KMS-11 (cell line): Measurements from ENCODE around the gene RFX7.

ENCODE experiments used
- H2AFZ ChIP-seq: fragments of 200-600 bp; sonication (generic); 2 replicates; pipeline ENCODE4 v1.6.1; 2016; ENCODE audit warnings: antibody characterized with exemption, mixed run types, low read depth
- H3K27ac ChIP-seq: fragments of 200-600 bp; sonication (generic); 2 replicates; pipeline ENCODE4 v1.6.1; 2016; ENCODE audit warnings: mild to moderate bottlenecking, mixed run types
- H3K27me3 ChIP-seq: fragments of 200-600 bp; sonication (generic); 2 replicates; pipeline ENCODE4 v1.6.1; 2017; ENCODE audit warnings: mild to moderate bottlenecking, low read depth, mixed run types, moderate library complexity; ENCODE audit not compliant: insufficient read depth
- H3K36me3 ChIP-seq: fragments of 200-600 bp; sonication (generic); 2 replicates; pipeline ENCODE4 v1.6.1; 2017; ENCODE audit warnings: mild to moderate bottlenecking, mixed run types; ENCODE audit not compliant: insufficient read depth
- H3K4me1 ChIP-seq: fragments of 200-600 bp; sonication (generic); 2 replicates; pipeline ENCODE4 v1.6.1; 2016; ENCODE audit warnings: mild to moderate bottlenecking, low read depth, mixed run types; ENCODE audit not compliant: poor library complexity, severe bottlenecking
- H3K4me2 ChIP-seq: fragments of 200-600 bp; sonication (generic); 2 replicates; pipeline ENCODE4 v1.7.0; 2016; ENCODE audit warnings: mild to moderate bottlenecking, mixed run types
- H3K4me3 ChIP-seq: fragments of 200-600 bp; sonication (generic); IDR thresholded peaks from 2 replicates; pipeline ENCODE4 v1.6.1; 2017; ENCODE audit warnings: low read depth, low read length, mixed read lengths; ENCODE audit not compliant: insufficient read depth
- H3K79me2 ChIP-seq: fragments of 200-600 bp; sonication (generic); 2 replicates; pipeline ENCODE4 v1.6.1; 2016; ENCODE audit warnings: low read depth, mixed run types; ENCODE audit not compliant: insufficient read depth
- H3K9ac ChIP-seq: fragments of 200-600 bp; sonication (generic); 2 replicates; pipeline ENCODE4 v1.6.1; 2016; ENCODE audit warnings: mild to moderate bottlenecking, mixed run types
- H4K20me1 ChIP-seq: fragments of 200-600 bp; sonication (generic); 2 replicates; pipeline ENCODE4 v1.6.1; 2016; ENCODE audit warnings: mild to moderate bottlenecking, mixed run types; ENCODE audit not compliant: insufficient read depth
- TF ChIP-seq, protein P1 (sequence below): fragments of 200-600 bp; sonication (generic); conservative IDR thresholded peaks from 2 replicates; pipeline ENCODE4 v1.6.1; 2017; ENCODE audit warnings: low read depth, mild to moderate bottlenecking, antibody characterized with exemption, low read length, moderate library complexity, mixed read lengths

The RFX7 gene

DNA sequence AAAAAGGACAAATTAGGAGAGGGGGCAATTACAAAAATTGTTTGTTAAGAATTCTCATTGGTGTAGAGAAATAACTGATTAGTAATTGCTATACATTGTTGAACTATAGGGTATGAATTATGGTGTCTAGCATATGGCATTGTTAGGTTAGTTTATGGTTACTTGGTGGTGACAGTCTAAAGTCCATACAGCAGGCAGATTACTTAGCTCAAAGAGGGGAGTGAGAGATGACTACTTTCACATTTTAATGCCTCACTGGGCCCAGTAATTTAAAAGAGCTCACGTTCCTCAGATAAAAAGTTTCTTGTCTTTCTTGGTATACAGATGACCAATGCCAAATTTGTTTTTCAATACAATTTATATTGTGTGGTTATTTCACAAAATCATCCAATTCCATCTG is 137.8 kb downstream of the RFX7 start:
- H3K79me2 ChIP-seq: no peaks in the 10 kb centered on the region
- no peak overlapping the region for H3K4me3 ChIP-seq
- H3K36me3 ChIP-seq: no peaks in the 10 kb centered on the region
- H3K4me1 ChIP-seq: no peaks in the 10 kb centered on the region
- H3K9ac ChIP-seq: no peak overlapping the region
- H2AFZ ChIP-seq: no peak overlapping the region
- no peak overlapping the region for H3K4me2 ChIP-seq
- no peak overlapping the region for H3K27ac ChIP-seq
- TF ChIP-seq, protein P1, sequence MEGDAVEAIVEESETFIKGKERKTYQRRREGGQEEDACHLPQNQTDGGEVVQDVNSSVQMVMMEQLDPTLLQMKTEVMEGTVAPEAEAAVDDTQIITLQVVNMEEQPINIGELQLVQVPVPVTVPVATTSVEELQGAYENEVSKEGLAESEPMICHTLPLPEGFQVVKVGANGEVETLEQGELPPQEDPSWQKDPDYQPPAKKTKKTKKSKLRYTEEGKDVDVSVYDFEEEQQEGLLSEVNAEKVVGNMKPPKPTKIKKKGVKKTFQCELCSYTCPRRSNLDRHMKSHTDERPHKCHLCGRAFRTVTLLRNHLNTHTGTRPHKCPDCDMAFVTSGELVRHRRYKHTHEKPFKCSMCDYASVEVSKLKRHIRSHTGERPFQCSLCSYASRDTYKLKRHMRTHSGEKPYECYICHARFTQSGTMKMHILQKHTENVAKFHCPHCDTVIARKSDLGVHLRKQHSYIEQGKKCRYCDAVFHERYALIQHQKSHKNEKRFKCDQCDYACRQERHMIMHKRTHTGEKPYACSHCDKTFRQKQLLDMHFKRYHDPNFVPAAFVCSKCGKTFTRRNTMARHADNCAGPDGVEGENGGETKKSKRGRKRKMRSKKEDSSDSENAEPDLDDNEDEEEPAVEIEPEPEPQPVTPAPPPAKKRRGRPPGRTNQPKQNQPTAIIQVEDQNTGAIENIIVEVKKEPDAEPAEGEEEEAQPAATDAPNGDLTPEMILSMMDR: no peak
- H4K20me1 ChIP-seq: no peaks in the 10 kb centered on the region
- H3K27me3 ChIP-seq: no peaks in the 10 kb centered on the region

DNA sequence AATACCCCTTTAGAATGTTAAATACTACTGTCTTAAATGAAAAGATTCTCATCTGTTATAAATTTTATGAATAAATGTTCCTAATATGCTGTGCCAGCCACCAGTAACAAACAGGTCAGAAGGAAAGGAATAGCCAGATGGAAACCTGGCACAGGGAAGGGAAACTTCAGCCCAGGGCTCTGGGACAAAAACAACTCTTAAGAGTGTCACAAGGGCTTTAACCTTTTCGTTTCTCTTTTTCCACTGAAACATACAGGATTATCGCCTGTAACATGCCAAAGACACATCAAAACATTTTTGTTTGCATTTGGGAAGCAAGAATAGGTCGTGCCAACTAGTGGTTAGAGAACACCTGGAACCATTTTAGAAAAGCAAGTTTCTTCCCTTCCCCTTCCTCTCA is 141.2 kb downstream of the RFX7 start:
- Histone ChIP-seq H3K27me3 (no peaks in the 10 kb centered on the region), H2AFZ (no peak overlapping the region), H3K4me1 (no peaks in the 10 kb centered on the region), H3K79me2 (no peaks in the 10 kb centered on the region), H3K4me3 (no peak overlapping the region), H3K27ac (no peak overlapping the region), H3K4me2 (no peak overlapping the region), H3K9ac (no peak overlapping the region), H4K20me1 (no peaks in the 10 kb centered on the region), H3K36me3 (no peaks in the 10 kb centered on the region)
- TF ChIP-seq, protein P1: no peak

DNA sequence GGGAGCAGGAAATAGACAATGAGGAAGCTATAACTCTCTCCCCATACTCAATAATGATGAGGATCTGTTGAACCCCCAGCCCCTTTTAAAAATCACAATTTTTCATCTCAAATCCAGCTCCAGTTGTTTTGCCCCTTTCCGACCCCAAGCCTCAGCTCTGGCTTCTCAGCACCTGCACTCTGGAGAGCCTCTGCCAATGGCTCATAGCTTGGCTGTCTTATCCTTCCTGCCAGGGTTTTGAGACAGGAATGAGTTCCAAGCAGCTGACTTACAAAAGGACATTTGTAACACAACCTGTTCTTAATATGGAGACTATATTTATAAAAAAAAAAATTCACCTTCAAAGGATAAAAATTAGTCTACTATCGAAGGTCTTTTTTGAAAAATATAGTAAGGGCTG is 144.4 kb downstream of the RFX7 start:
- no peak overlapping the region for H2AFZ ChIP-seq
- TF ChIP-seq, protein P1: no peak
- no peaks in the 10 kb centered on the region for H3K4me1 ChIP-seq
- no peak overlapping the region for H3K9ac ChIP-seq
- H3K36me3 ChIP-seq: no peaks in the 10 kb centered on the region; the same call in 1 of the 2 replicates
- no peak overlapping the region for H3K27ac ChIP-seq
- H3K79me2 ChIP-seq: no peaks in the 10 kb centered on the region
- H4K20me1 ChIP-seq: no peaks in the 10 kb centered on the region
- H3K4me3 ChIP-seq: no peak overlapping the region
- no peaks in the 10 kb centered on the region for H3K27me3 ChIP-seq
- no peak overlapping the region for H3K4me2 ChIP-seq

DNA sequence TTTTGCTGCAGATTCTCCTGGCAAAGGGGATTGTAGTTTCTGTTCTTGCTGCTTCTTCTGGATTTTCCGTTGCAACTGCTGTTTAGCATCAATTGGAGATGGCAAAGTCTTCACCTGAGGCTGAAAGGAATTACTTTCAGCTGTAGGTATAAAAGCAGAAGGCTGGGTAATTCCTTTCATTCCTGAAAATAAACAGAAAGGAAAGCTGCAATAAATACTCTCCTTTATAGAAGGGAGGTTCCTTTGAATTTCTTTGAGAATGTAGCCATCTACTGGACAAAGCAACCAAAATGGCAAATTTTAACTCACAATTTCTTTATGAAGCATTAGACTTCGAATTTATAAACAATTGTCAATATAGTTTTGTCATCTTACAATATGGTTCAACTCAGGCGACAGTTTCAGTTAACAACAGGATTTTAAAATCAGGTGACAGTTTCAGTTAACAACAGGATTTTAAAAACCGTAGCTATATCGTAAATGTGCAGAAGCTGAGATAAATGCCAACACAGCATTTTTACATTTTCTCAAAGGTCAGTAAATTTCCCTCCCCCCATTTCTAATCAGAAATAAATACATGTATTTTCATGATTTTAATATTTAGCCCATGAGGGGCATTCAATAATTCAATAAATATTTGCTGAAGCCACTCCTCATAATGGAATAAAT is 145.3 kb downstream of the RFX7 start:
- TF ChIP-seq, protein P1: no peak

More for the DNA sequence above, 145.3 kb downstream of the RFX7 start:
- Histone ChIP-seq H3K9ac (no peak overlapping the region), H3K4me2 (no peak overlapping the region), H4K20me1 (no peaks in the 10 kb centered on the region), H3K4me3 (no peak overlapping the region), H3K27me3 (no peaks in the 10 kb centered on the region), H2AFZ (no peak overlapping the region), H3K36me3 (peaks cover 5% of the 10 kb centered on the region; the same call in 1 of the 2 replicates), H3K79me2 (no peaks in the 10 kb centered on the region), H3K27ac (no peak overlapping the region), H3K4me1 (no peaks in the 10 kb centered on the region)
